Prostate gland (tissue), 2 donors: ENCODE data around the gene DISP3. TPM values are rescaled to one million over a fixed set of nuclear protein-coding genes. Genes with fewer than 3 reads are reported as not detected.

Source experiments
- DNase-seq: peaks from one replicate; pipeline ENCODE4 v3.0.0-alpha.2; 2019; ENCODE audit warnings: low spot score
- H3K27ac ChIP-seq, 2 donors: fragments of 200-600 bp; sonication (generic); 2 replicates each; pipeline ENCODE4 v1.5.1; 2017 to 2019
- H3K27me3 ChIP-seq: fragments of 200-600 bp; sonication (generic); replicated peaks from 2 replicates; pipeline ENCODE4 v1.5.1; 2019; ENCODE audit not compliant: insufficient read depth
- H3K36me3 ChIP-seq, 2 donors: fragments of 200-600 bp; sonication (generic); 1 replicate in 1 of 2; 2 replicates in 1 of 2; pipeline versions ENCODE4 v1.5.1 to v1.8.1; 2017 to 2019
- H3K4me1 ChIP-seq: fragments of 200-600 bp; sonication (generic); replicated peaks from 2 replicates; pipeline ENCODE4 v1.5.1; 2019
- H3K4me3 ChIP-seq, 2 donors: fragments of 200-600 bp; sonication (generic); 2 replicates each; pipeline ENCODE4 v1.5.1; 2017 to 2019
- H3K9me3 ChIP-seq: fragments of 200-600 bp; sonication (generic); 2 replicates; pipeline ENCODE4 v1.5.1; 2017
- POLR2A ChIP-seq: fragments of 450-650 bp; IDR thresholded peaks from one replicate; pipeline ENCODE4 v1.6.1; 2016; ENCODE audit warnings: antibody characterized with exemption, mild to moderate bottlenecking
- POLR2AphosphoS5 ChIP-seq: sonication (generic); formaldehyde crosslinking; IDR thresholded peaks from one replicate; pipeline ENCODE4 v1.6.1; 2017; ENCODE audit warnings: antibody characterized with exemption
- WGBS: methylation state at CpG from one replicate; pipeline ENCODE4 v1.1.5; 2018; 5-methylcytosine and 5-hydroxymethylcytosine counted together
- intact Hi-C: fragments of 100-400 bp; cut with DNase I; formaldehyde crosslinking; loops from one replicate; pipeline ENCODE4 v1.14.2; 2022
- total RNA-seq, 2 donors: library from RNA; depleted of rRNA; stranded (reverse); fragments of >200 nt; gene quantifications; one replicate each; pipeline ENCODE4 v1.1.0, GENCODE V29; 2016
- TF ChIP-seq, protein P1 (sequence below), 4 experiments: fragments of 200-600 bp in 2 of 4; fragments of 450-650 bp in 2 of 4; sonication (generic) in 2 of 4; IDR thresholded peaks; 1 replicate in 3 of 4; 2 replicates in 1 of 4; pipeline ENCODE4 v1.5.1; 2016 to 2019; ENCODE audit warnings: antibody characterized with exemption in 4 of 4, mild to moderate bottlenecking in 2 of 4, moderate library complexity in 2 of 4

DISP3 gene
- total RNA-seq, 2 donors from 2014 or later, result 0.80 to 1.7 TPM

DNA sequence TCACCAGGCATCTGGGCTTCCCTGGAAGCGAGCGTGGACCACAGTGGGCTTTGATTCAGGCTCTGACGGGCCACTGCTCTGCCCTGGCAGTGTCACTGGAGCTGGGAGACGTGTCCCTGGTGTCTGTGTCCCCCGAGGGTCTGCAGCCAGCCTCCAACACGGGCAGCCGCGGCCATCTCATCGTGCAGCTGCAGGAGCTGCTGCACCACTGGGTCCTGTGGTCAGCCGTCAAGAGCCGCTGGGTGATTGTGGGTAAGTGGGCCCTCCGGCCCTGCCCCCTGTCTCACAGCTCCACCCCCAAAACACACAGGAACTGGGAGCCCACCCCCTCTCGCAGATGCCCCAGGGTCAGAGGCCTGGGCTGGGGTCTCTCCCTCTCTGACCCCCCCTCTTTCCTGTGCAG, 40.7 kb downstream of the DISP3 start:
- TF ChIP-seq POLR2AphosphoS5 (no peak), POLR2A (no peak)
- TF ChIP-seq, protein P1, sequence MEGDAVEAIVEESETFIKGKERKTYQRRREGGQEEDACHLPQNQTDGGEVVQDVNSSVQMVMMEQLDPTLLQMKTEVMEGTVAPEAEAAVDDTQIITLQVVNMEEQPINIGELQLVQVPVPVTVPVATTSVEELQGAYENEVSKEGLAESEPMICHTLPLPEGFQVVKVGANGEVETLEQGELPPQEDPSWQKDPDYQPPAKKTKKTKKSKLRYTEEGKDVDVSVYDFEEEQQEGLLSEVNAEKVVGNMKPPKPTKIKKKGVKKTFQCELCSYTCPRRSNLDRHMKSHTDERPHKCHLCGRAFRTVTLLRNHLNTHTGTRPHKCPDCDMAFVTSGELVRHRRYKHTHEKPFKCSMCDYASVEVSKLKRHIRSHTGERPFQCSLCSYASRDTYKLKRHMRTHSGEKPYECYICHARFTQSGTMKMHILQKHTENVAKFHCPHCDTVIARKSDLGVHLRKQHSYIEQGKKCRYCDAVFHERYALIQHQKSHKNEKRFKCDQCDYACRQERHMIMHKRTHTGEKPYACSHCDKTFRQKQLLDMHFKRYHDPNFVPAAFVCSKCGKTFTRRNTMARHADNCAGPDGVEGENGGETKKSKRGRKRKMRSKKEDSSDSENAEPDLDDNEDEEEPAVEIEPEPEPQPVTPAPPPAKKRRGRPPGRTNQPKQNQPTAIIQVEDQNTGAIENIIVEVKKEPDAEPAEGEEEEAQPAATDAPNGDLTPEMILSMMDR (IDR thresholded peaks at IDR 0.05), result no peak
- Histone ChIP-seq H3K27me3 (no peaks in the 10 kb centered on the region), H3K27ac (no peak overlapping the region), H3K4me3 (no peak overlapping the region), H3K36me3 (no peaks in the 10 kb centered on the region), H3K4me1 (no peaks in the 10 kb centered on the region), H3K9me3 (no peaks in the 10 kb centered on the region)
- WGBS, result 79% methylated on average over 12 of the region's 13 CpGs
- intact Hi-C loops, result no loop called here
- no peak for DNase-seq

DNA sequence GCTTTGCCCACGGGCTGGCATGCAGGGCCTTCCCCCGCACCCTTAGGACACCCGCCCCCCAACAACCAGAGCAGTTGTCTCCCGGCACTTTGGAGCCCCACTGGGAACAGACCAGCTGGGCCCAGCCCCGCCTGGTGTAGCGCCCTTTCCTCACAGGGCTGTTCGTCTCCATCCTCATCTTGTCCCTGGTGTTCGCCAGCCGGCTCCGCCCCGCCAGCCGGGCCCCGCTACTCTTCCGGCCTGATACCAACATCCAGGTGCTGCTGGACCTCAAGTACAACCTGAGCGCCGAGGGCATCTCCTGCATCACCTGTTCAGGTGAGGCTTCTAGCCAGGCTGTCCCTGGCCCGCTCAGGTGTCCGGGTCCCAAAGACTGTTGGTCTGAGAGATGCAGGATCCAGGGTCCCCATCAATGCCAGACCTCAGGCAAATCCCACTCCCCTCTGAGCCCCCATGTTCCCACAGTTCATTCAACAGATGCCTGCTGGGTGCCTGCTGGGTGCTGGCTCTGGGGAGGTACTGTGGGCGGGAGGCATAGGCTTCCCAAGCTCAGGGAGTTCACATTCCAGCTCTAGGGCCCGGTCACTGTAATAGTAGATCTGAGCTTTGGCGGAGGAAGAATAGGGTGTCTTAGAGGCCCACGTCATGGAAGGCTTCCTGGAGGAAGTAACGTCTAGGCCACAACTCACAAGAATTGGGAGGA, 41.7 kb downstream of the DISP3 start:
- intact Hi-C loops, result no loop called here
- Histone ChIP-seq H3K4me1 (no peaks in the 10 kb centered on the region), H3K27ac (no peak overlapping the region), H3K36me3 (no peaks in the 10 kb centered on the region), H3K27me3 (no peaks in the 10 kb centered on the region), H3K9me3 (no peaks in the 10 kb centered on the region), H3K4me3 (no peak overlapping the region)
- DNase-seq, result no peak
- 94% methylated on average over 23 of the region's 23 CpGs for WGBS
- TF ChIP-seq POLR2AphosphoS5 (no peak), POLR2A (no peak)
- TF ChIP-seq, protein P1 (IDR thresholded peaks at IDR 0.05), result no peak

DNA sequence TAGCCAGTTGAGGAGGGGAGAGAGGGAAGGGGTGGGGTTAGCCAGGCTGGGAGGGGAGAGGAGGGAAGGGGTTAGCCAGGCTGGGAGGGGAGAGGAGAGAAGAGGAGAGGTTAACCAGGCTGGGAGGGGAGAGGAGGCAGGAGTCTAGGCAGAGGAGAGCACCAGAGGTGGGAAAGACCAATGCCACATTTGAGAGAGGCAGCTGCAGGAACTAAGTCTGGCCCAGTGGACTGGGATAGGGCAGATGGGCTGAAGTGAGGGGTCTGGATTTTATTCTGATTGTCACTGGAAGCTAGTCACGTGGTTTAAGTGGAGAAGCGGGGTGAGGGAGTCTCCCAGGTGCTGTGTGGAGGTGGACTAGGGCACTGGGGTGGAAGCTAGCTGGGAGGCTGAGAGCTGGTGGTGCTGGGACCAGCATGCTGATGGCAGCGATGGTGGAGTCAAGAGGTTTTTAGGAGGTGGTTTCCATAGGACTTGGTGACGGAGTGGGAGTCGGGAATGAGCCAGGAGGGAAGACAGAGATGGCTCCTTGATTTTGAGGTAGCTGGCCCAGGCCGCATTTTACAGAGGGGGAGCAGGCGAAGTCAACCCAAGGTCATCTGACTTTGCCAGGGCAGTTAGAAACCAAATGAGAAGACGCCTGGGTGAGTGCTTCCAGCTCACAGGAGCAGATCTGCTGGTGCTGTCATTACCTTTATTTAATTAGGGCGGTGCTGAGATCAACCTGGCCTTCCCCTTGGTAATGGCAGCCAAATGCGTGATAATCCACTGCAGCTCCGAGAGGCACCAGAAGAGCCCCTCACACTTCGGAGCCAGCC, 42.8 kb downstream of the DISP3 start:
- Histone ChIP-seq H3K4me3 (no peak overlapping the region), H3K4me1 (no peaks in the 10 kb centered on the region), H3K36me3 (no peaks in the 10 kb centered on the region), H3K27ac (no peak overlapping the region), H3K27me3 (no peaks in the 10 kb centered on the region), H3K9me3 (no peaks in the 10 kb centered on the region)
- 89% methylated on average over 12 of the region's 12 CpGs for WGBS
- intact Hi-C loops, result no loop called here
- no peak for TF ChIP-seq POLR2A
- TF ChIP-seq POLR2AphosphoS5, result no peak
- TF ChIP-seq, protein P1 (IDR thresholded peaks at IDR 0.05), result no peak
- DNase-seq, result no peak

DNA sequence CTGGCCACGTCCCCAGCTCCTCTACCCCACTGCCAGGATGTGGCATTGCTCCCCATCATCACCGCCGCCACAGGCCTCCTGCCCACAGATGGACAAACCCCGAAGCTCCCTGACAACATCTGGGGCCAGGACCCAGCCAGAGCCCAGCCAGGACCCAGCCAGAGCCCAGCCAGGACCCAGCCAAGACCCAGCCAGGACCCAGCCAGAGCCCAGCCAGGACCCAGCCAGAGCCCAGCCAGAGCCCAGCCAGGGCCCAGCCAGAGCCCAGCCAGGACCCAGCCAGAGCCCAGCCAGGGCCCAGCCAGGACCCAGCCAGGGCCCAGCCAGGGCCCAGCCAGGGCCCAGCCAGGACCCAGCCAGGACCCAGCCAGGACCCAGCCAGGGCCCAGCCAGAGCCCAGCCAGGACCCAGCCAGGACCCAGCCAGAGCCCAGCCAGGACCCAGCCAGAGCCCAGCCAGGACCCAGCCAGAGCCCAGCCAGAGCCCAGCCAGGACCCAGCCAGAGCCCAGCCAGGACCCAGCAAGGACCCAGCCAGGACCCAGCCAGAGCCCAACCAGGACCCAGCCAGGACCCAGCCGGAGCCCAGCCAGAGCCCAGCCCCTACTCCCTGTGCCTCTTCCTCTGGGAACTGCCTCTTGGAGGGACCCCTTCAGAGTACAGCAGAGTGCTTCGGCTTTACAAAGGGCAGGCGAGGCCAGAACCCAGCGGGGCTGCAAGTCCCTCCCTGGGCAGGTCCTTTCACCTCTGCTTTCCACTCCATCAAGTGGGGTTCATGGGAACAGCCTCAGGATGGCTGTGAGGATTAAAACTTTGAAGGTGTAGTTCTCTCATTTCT, 43.7 kb downstream of the DISP3 start:
- intact Hi-C loops, result no loop called here
- no peak overlapping the region for H3K4me3 ChIP-seq
- 79% methylated on average over 8 of the region's 8 CpGs for WGBS
- H3K27me3 ChIP-seq, result no peaks in the 10 kb centered on the region
- H3K4me1 ChIP-seq, result no peaks in the 10 kb centered on the region
- DNase-seq, result no peak
- TF ChIP-seq, protein P1 (IDR thresholded peaks at IDR 0.05), result no peak
- TF ChIP-seq POLR2AphosphoS5 (no peak), POLR2A (no peak)
- H3K9me3 ChIP-seq, result no peaks in the 10 kb centered on the region
- no peaks in the 10 kb centered on the region for H3K36me3 ChIP-seq
- H3K27ac ChIP-seq, result no peak overlapping the region
